ENCODE measurements around the gene NELL1. TPM values are rescaled to one million over a fixed set of nuclear protein-coding genes. Genes with fewer than 3 reads are reported as not detected.

Gene NELL1
- total and polyA plus RNA-seq, 2 experiments from 2014 or later: 2.1 to 7.7 TPM

- no peak for TF ChIP-seq CTCF (IDR thresholded peaks at IDR 0.05; ENCODE audit: low read depth, low read length)
- Histone ChIP-seq H3K9me3 (ENCODE audit: low read depth) (no peaks in the 10 kb centered on the region), H3K27ac (no peak overlapping the region), H3K4me3 (no peak overlapping the region), H3K36me3 (no peaks in the 10 kb centered on the region), H3K4me1 (ENCODE audit: low read depth) (no peaks in the 10 kb centered on the region), H3K27me3 (no peaks in the 10 kb centered on the region)
- no peak for DNase-seq (ENCODE audit: low read depth in 1 of 2, low spot score in 1 of 2)
Observed at GRCh38 chr11:21561581-21561980, 892.2 kb downstream of the NELL1 start.

- no peaks in the 10 kb centered on the region for H3K36me3 ChIP-seq
- H3K9me3 ChIP-seq (ENCODE audit: low read depth): no peaks in the 10 kb centered on the region
- TF ChIP-seq CTCF (IDR thresholded peaks at IDR 0.05; ENCODE audit: low read depth, low read length): no peak
- no peaks in the 10 kb centered on the region for H3K27me3 ChIP-seq
- no peak overlapping the region for H3K27ac ChIP-seq
- DNase-seq (ENCODE audit: low read depth in 1 of 2, low spot score in 1 of 2): no peak
- no peak overlapping the region for H3K4me3 ChIP-seq
- no peaks in the 10 kb centered on the region for H3K4me1 ChIP-seq (ENCODE audit: low read depth)
Observed at GRCh38 chr11:21564095-21564494, 894.7 kb downstream of the NELL1 start.

GRCh38 chr11:21564833-21565682 is 895.7 kb downstream of the NELL1 start:
- Histone ChIP-seq H3K27ac (no peak overlapping the region), H3K36me3 (no peaks in the 10 kb centered on the region)
- no peak for TF ChIP-seq CTCF (IDR thresholded peaks at IDR 0.05; ENCODE audit: low read depth, low read length)

GRCh38 chr11:21566521-21567117 is 897.2 kb downstream of the NELL1 start:
- no peak for TF ChIP-seq CTCF (IDR thresholded peaks at IDR 0.05; ENCODE audit: low read depth, low read length)
- H3K4me1 ChIP-seq (ENCODE audit: low read depth): no peaks in the 10 kb centered on the region

More at GRCh38 chr11:21564833-21565682, 895.7 kb downstream of the NELL1 start:
- Histone ChIP-seq H3K4me1 (ENCODE audit: low read depth) (no peaks in the 10 kb centered on the region), H3K4me3 (no peak overlapping the region), H3K27me3 (no peaks in the 10 kb centered on the region), H3K9me3 (ENCODE audit: low read depth) (no peaks in the 10 kb centered on the region)
- DNase-seq (ENCODE audit: low read depth in 1 of 2, low spot score in 1 of 2): no peak

GRCh38 chr11:21567645-21568290 is 898.4 kb downstream of the NELL1 start:
- Histone ChIP-seq H3K27ac (no peak overlapping the region), H3K27me3 (no peaks in the 10 kb centered on the region), H3K36me3 (no peaks in the 10 kb centered on the region), H3K4me3 (no peak overlapping the region), H3K4me1 (ENCODE audit: low read depth) (no peaks in the 10 kb centered on the region), H3K9me3 (ENCODE audit: low read depth) (no peaks in the 10 kb centered on the region)
- TF ChIP-seq CTCF (IDR thresholded peaks at IDR 0.05; ENCODE audit: low read depth, low read length): no peak
- no peak for DNase-seq (ENCODE audit: low read depth in 1 of 2, low spot score in 1 of 2)

More at GRCh38 chr11:21566521-21567117, 897.2 kb downstream of the NELL1 start:
- Histone ChIP-seq H3K27ac (no peak overlapping the region), H3K36me3 (no peaks in the 10 kb centered on the region), H3K9me3 (ENCODE audit: low read depth) (no peaks in the 10 kb centered on the region), H3K4me3 (no peak overlapping the region), H3K27me3 (no peaks in the 10 kb centered on the region)
- no peak for DNase-seq (ENCODE audit: low read depth in 1 of 2, low spot score in 1 of 2)

Data from cardiac muscle cell (in vitro differentiated cells and primary cell).